ENCODE results near the gene CSMD2.

Gene CSMD2

DNA sequence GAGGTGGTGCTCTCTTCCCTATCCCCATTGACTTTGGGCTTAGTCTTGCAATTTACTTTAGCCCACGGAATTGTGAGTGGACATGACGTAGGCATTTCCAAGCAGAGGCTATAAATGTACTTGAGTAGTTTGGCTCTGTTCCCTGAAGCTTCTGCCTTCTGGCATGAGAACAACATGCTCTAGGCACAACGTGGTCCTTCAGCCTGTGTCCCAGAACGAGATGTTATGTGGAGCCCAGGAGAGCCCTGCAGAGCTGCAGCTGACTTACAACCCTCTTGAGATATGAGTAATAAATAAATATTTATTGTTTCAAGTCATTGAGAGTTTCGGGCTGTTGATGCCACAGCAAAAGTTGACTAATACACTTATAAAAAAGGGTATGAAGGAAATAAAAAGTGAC, 406.3 kb downstream of the CSMD2 start:
- no peak overlapping the region for H3K27ac ChIP-seq
- TF ChIP-seq, protein P1, sequence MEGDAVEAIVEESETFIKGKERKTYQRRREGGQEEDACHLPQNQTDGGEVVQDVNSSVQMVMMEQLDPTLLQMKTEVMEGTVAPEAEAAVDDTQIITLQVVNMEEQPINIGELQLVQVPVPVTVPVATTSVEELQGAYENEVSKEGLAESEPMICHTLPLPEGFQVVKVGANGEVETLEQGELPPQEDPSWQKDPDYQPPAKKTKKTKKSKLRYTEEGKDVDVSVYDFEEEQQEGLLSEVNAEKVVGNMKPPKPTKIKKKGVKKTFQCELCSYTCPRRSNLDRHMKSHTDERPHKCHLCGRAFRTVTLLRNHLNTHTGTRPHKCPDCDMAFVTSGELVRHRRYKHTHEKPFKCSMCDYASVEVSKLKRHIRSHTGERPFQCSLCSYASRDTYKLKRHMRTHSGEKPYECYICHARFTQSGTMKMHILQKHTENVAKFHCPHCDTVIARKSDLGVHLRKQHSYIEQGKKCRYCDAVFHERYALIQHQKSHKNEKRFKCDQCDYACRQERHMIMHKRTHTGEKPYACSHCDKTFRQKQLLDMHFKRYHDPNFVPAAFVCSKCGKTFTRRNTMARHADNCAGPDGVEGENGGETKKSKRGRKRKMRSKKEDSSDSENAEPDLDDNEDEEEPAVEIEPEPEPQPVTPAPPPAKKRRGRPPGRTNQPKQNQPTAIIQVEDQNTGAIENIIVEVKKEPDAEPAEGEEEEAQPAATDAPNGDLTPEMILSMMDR (conservative IDR thresholded peaks at IDR 0.05), result no peak

DNA sequence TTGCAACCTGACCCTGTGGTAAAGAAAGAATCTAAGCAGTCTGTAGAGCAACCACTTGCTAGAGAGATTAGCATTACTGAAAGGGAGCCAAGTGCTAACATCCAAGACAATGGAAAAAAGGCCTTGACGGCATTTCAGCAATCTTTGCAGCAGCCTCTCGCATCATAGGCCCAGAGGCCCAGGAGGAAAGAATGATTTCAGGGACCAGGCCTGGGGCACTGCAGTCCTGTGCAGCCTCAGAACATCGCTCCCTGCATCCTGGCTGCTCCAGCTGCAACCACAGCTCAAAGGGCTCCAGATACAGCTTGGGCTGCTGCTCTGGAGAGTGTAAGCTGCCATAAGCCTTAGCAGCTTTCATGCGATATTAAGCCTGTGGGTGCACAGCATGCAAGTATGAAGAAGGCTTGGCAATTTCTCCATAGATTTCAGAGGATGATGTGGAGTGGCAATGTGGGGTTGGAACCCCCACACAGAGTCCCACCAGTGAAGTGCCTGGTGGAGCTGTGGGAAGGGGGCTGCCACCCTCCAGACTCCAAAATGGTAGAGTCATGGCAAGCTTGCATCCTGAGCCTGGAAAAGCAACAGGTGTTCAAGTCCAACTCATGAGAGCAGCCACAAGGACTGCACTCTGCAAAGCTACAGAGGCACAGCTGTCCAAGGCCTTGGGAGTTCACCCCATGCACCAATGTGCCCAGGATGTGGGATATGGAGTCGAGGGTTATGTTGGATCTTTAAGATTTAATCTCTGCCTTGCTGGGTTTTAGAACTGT, 411.8 kb downstream of the CSMD2 start:
- H3K27ac ChIP-seq, result no peak overlapping the region
- TF ChIP-seq, protein P1 (conservative IDR thresholded peaks at IDR 0.05), result no peak

DNA sequence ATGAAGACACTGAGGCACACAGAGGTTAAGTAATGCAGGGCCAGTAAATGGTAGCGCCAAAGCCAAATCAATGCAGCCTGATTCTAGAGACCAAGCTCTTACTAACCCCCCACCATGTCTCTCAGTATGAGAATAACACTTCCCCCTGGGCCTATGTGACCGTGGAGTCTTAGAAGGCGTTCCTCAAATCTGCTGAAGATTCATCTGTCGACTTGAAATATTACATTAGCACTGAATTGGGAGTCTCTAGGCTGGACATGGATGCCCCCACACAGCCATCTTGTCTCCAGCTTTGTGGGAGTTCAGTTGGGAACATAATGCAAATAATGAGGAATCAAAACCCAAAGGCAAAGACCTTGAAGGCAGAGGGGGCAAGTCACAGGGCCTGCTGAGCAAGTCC, 419.1 kb downstream of the CSMD2 start:
- TF ChIP-seq, protein P1 (conservative IDR thresholded peaks at IDR 0.05), result no peak
- no peak overlapping the region for H3K27ac ChIP-seq

DNA sequence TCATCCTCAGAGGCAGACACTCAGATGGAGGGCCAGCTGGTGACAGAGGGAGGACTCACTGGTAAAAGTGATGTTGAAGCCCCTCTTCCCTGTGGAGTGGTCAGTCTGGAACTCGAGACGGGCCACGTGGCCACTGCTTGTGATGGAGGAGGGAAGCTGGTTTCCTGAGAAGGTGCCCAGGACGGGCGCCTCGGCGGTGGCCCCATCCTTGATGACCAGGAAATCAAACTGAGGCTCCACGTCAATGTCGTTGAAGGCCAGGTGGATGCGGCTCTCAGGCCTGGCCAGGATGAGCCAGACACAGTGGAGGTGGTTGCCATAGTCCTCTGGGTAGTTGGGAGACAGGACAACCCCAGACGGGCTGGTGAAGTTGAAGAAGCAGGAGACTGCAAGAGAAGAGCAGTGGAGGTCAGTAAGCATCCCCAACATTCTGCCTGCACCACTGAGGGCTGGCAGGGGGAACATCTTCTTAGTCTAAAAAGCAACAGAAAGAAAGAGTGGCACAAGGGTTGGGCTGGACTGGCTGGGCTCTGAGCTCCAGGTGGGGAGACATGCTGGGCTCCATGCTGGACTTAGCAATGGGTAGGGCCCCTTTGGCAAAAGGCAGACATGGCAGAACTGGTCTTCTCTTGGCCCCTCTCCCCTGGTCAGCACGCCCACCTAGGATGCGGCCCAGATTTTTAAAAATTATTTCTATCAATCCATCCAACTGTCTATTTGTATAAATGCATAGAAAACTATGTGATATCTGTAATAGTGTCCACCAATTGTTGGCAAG, 421.6 kb downstream of the CSMD2 start:
- TF ChIP-seq, protein P1 (conservative IDR thresholded peaks at IDR 0.05), result no peak

DNA sequence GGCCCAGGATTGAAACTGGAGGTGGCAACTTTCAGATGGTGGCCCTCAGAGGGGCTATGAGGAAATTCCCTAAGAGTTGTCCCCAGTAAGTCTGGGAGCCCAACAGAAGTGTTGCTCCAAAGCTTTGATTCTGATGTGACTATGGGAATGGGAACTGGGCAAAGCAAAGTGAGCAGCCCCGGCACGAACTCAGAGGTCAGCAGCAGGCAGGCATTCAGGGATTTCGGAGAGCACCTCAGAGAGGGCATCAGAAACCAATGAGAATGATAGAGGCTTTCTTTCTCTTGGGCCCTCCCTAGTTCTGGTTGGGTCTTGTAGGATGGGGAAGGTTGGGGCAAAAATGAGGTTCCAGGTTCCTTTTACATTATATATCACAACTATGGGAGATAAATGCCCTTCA, 422.4 kb downstream of the CSMD2 start:
- no peak overlapping the region for H3K27ac ChIP-seq
- TF ChIP-seq, protein P1 (conservative IDR thresholded peaks at IDR 0.05), result no peak

More for the DNA sequence above, 421.6 kb downstream of the CSMD2 start:
- no peak overlapping the region for H3K27ac ChIP-seq

DNA sequence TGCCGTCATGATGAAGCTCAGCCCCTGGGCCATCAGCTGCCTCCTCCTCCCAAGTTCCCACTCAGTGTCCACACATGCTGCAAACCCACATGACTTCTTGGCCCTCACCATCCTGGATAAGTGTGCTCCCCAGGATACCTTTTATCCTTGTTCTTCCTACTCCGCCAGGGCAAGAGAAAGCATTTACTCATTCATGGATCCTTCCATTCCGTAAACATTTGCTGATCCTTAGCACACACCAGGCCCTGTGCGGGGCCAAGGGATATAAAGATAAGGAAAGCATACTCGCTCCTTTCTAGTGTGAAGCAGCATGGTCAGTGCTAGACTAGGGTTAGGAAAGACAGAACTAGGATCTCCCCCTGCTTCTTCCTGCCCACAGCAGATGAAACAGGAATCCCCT, 423.3 kb downstream of the CSMD2 start:
- TF ChIP-seq, protein P1 (conservative IDR thresholded peaks at IDR 0.05), result no peak
- H3K27ac ChIP-seq, result no peak overlapping the region

DNA sequence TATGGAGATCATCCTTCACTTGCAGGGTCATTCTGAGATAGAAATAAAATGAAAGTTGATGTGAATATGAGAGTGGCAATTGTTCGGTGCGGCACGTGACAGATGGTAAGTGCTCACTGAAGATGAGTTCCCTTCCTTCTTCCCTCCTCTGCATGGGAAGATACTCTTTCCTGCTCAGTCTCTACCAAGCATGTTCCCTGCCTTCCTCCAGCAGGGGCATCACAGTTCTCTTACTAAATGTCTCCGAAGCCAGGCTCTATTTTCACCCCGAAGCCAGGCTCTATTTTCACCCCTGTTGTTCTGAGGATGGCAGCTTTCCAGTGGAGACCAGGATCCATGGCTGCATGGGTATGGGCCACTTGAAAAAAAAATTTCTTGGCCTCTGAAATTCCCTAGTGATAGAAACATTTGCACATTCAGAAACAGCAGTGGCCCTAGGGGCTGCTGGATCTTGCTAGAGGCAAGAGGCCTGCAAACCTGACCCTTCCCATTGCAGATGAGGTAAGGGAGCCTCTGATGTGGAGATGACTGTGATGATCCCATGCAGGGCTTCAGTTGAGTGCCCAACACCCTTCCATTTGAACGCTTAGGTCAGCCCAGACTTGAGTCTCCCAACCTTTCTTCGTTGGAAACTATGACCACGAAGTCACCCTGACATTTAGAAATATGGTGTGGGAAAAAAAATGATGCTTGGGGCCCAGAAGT, 424.8 kb downstream of the CSMD2 start:
- TF ChIP-seq, protein P1 (conservative IDR thresholded peaks at IDR 0.05), result no peak
- no peak overlapping the region for H3K27ac ChIP-seq

Measured in VCaP (cell line).